Progenitor cell of endocrine pancreas (in vitro differentiated cells): ENCODE data around the gene GDF10. TPM values are rescaled to one million over a fixed set of nuclear protein-coding genes. Genes with fewer than 3 reads are reported as not detected.

ENCODE experiments used
- DNase-seq: peaks from one replicate; pipeline ENCODE4 v3.0.0; 2021; ENCODE audit warnings: low spot score; ENCODE audit not compliant: unreplicated experiment
- H3K27ac Mint-ChIP-seq: 2 replicates; pipeline ENCODE4 v1.8.0; 2021; ENCODE audit warnings: mild to moderate bottlenecking, moderate library complexity, mixed read lengths
- H3K27me3 Mint-ChIP-seq: 2 replicates; pipeline ENCODE4 v1.8.0; 2021; ENCODE audit warnings: mixed read lengths
- H3K36me3 Mint-ChIP-seq: 2 replicates; pipeline ENCODE4 v1.8.0; 2022; ENCODE audit warnings: mixed read lengths; ENCODE audit not compliant: insufficient read depth
- H3K4me1 Mint-ChIP-seq: 2 replicates; pipeline ENCODE4 v1.8.0; 2021; ENCODE audit warnings: low read depth, mixed read lengths
- H3K4me3 Mint-ChIP-seq: 2 replicates; pipeline ENCODE4 v1.8.0; 2021; ENCODE audit warnings: low read depth, mild to moderate bottlenecking, moderate library complexity, mixed read lengths
- H3K9me3 Mint-ChIP-seq: 2 replicates; pipeline ENCODE4 v1.8.0; 2021; ENCODE audit warnings: low read depth, mixed read lengths
- total RNA-seq: library from RNA; stranded (reverse); gene quantifications from 2 replicates; pipeline ENCODE4 v1.2.1, GENCODE V29; 2021
- TF ChIP-seq, protein P1 (sequence below): fragments of 200-600 bp; sonication (generic); IDR thresholded peaks from one replicate; pipeline ENCODE4 v1.5.0; 2021; ENCODE audit warnings: antibody characterized with exemption, mild to moderate bottlenecking; ENCODE audit not compliant: unreplicated experiment

GDF10 gene
- total RNA-seq, 1 donor from 2014 or later = not detected

DNA sequence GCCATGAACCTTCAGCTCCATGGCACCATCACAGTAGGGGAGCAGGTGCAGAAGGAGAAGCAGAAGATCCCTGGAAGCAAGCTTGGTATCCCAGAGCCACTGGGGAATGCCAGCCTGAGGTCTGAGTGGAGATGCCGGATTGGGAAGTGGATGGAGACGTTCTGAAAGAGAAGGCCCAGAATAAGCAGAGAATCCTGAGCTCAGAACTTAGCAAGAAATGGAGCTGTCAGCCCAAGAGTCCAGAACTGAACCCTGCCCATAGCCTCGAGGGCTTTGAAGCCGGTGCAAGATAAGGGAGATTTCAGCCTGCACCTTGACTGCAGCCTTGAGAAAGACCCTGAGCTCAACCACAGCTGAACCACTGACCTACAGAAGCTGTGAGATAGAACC lies 13.9 kb upstream of the GDF10 start:
- no peak overlapping the region for H3K27ac Mint-ChIP-seq
- no peak for DNase-seq
- TF ChIP-seq, protein P1, sequence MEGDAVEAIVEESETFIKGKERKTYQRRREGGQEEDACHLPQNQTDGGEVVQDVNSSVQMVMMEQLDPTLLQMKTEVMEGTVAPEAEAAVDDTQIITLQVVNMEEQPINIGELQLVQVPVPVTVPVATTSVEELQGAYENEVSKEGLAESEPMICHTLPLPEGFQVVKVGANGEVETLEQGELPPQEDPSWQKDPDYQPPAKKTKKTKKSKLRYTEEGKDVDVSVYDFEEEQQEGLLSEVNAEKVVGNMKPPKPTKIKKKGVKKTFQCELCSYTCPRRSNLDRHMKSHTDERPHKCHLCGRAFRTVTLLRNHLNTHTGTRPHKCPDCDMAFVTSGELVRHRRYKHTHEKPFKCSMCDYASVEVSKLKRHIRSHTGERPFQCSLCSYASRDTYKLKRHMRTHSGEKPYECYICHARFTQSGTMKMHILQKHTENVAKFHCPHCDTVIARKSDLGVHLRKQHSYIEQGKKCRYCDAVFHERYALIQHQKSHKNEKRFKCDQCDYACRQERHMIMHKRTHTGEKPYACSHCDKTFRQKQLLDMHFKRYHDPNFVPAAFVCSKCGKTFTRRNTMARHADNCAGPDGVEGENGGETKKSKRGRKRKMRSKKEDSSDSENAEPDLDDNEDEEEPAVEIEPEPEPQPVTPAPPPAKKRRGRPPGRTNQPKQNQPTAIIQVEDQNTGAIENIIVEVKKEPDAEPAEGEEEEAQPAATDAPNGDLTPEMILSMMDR = no peak
- H3K4me3 Mint-ChIP-seq = no peak overlapping the region
- H3K4me1 Mint-ChIP-seq = no peaks in the 10 kb centered on the region
- H3K36me3 Mint-ChIP-seq = no peaks in the 10 kb centered on the region
- H3K9me3 Mint-ChIP-seq = no peaks in the 10 kb centered on the region
- peaks cover 55% of the 10 kb centered on the region for H3K27me3 Mint-ChIP-seq

DNA sequence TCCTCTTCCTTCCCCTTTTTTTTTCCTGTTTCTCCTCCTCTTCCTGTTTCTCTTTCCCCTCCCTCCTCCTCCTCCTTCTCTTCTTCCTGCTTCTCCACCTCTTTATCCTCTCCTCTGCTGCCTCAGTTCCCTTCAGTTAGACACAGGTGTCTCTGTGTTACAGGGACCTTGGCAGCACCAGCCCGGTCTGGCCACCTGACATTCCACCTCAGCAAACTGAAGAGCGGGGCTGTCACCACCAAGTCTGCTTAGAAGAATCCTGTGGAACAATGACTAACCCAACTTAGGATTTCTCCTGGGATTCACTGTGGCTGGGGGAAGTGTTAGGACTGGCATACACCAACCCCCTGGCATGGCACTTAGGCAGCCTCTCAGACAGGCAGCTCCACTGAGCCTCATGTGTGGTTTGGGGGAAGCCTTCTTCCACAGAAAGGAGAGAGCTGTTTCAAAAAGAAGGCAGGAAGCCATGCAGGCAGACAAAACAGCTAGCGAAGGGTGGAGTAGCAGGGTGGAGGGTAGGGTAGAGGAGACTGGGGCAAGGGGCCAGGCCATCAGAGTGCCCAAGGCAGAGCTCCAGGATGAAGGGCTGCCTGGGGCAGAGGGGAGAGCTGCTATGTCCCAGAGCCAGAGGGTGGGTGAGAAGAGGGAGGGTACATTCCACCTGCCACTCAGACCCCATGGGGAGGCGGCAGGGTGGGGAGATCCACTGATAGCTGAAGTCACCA lies 13.2 kb upstream of the GDF10 start:
- H3K9me3 Mint-ChIP-seq = no peaks in the 10 kb centered on the region
- H3K4me3 Mint-ChIP-seq = no peak overlapping the region
- TF ChIP-seq, protein P1 = no peak
- H3K27me3 Mint-ChIP-seq = peaks cover 57% of the 10 kb centered on the region
- H3K36me3 Mint-ChIP-seq = no peaks in the 10 kb centered on the region
- DNase-seq = no peak
- H3K4me1 Mint-ChIP-seq = no peaks in the 10 kb centered on the region
- H3K27ac Mint-ChIP-seq = no peak overlapping the region

DNA sequence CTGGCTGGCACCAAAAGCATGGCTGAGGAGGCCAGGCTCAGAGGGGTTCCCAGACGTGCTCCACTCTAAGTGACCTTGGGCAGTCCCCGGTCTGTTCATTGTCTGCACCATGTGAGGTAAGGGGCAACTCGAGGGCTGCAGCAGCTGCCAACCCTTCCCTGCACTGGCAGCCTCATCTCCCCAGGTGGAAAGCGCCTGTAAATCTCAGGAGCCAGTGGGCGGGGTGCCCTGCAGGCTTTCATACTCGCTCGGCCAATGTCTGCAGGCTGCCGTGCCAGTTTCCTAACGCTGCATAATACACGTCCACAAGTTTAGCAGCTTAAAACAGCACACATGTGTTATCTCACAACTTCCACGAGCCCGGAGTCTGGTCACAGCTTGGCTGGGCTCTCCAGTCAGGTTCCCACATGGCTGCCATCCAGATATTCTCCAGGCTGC lies 12.6 kb upstream of the GDF10 start:
- Mint-ChIP-seq H3K4me3 (no peak overlapping the region), H3K4me1 (no peaks in the 10 kb centered on the region), H3K27me3 (peaks cover 57% of the 10 kb centered on the region)

GRCh38 chr10:47287805-47288204 lies 12.2 kb upstream of the GDF10 start:
- H3K9me3 Mint-ChIP-seq = no peaks in the 10 kb centered on the region
- H3K36me3 Mint-ChIP-seq = no peaks in the 10 kb centered on the region
- no peak overlapping the region for H3K27ac Mint-ChIP-seq
- no peaks in the 10 kb centered on the region for H3K4me1 Mint-ChIP-seq
- TF ChIP-seq, protein P1 = no peak
- H3K27me3 Mint-ChIP-seq = peaks cover 58% of the 10 kb centered on the region
- DNase-seq = no peak
- H3K4me3 Mint-ChIP-seq = no peak overlapping the region

More for the DNA sequence above, 12.6 kb upstream of the GDF10 start:
- Mint-ChIP-seq H3K9me3 (no peaks in the 10 kb centered on the region), H3K27ac (no peak overlapping the region), H3K36me3 (no peaks in the 10 kb centered on the region)
- TF ChIP-seq, protein P1 = no peak
- no peak for DNase-seq

DNA sequence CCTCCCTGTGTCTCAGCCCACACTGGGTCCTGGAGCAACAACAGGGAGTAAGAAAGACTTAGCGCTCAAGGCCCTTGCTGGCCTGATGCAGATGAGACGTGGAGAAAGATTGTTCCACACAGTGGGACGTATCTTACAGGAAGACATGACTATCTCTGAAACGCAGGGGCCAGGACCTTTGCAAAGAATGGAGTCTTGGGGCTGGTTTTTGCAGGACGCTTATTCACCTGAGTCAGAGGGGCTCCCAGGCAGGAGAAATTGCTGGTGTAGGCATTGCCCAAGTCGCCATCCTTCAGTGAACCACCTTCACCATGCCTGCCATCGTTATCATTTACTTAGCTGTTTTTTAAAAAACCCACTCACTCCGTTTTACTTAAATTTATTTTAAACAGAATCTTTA lies 11.8 kb upstream of the GDF10 start:
- no peak overlapping the region for H3K4me3 Mint-ChIP-seq
- H3K36me3 Mint-ChIP-seq = no peaks in the 10 kb centered on the region
- no peaks in the 10 kb centered on the region for H3K9me3 Mint-ChIP-seq
- H3K4me1 Mint-ChIP-seq = no peaks in the 10 kb centered on the region
- no peak for DNase-seq
- TF ChIP-seq, protein P1 = no peak
- H3K27me3 Mint-ChIP-seq = peaks cover 61% of the 10 kb centered on the region
- H3K27ac Mint-ChIP-seq = no peak overlapping the region
